GM18870 (cell line): ENCODE data around the gene GLYATL3.

ENCODE experiments used
- ATAC-seq: cut with Tn5 transposase; IDR thresholded peaks from one replicate; pipeline ENCODE4 v1.9.1; 2021; ENCODE audit warnings: moderate library complexity; ENCODE audit not compliant: unreplicated experiment

The GLYATL3 gene

GRCh38 chr6:49543087-49543858 is 43.5 kb downstream of the GLYATL3 start:
- ATAC-seq: no peak

GRCh38 chr6:49546331-49546730 is 46.6 kb downstream of the GLYATL3 start:
- ATAC-seq: no peak

- no peak for ATAC-seq
These were observed 49.0 kb downstream of the GLYATL3 start for GRCh38 chr6:49548613-49549304.

- ATAC-seq: no peak
These were observed 50.2 kb downstream of the GLYATL3 start for GRCh38 chr6:49549691-49550491.

GRCh38 chr6:49550492-49551077 is 50.9 kb downstream of the GLYATL3 start, which contains the start of gene C6orf141:
Gene C6orf141 (plus strand): TSS chr6:49550668. CDS start chr6:49550793, 125 bp downstream.
- peak; percentile 37 for ATAC-seq

GRCh38 chr6:49551078-49551865 is 51.5 kb downstream of the GLYATL3 start:
- ATAC-seq: peak; percentile 37

- ATAC-seq: peak; percentile 64
These were observed 52.1 kb downstream of the GLYATL3 start for GRCh38 chr6:49551866-49552129.

GRCh38 chr6:49552596-49552995 is 52.9 kb downstream of the GLYATL3 start:
- no peak for ATAC-seq

GRCh38 chr6:49553384-49553783 is 53.7 kb downstream of the GLYATL3 start:
- no peak for ATAC-seq

- ATAC-seq: no peak
These were observed 56.2 kb downstream of the GLYATL3 start for GRCh38 chr6:49555951-49556350.

- ATAC-seq: no peak
These were observed 56.7 kb downstream of the GLYATL3 start for GRCh38 chr6:49556429-49556837.

GRCh38 chr6:49557177-49557576 is 57.5 kb downstream of the GLYATL3 start:
- ATAC-seq: no peak

- ATAC-seq: no peak
These were observed 58.5 kb downstream of the GLYATL3 start for GRCh38 chr6:49558238-49558637.

GRCh38 chr6:49563006-49563886 is 63.5 kb downstream of the GLYATL3 start:
- ATAC-seq: no peak

- ATAC-seq: no peak
These were observed 64.8 kb downstream of the GLYATL3 start for GRCh38 chr6:49564552-49564951.

GRCh38 chr6:49565261-49565660 is 65.5 kb downstream of the GLYATL3 start:
- ATAC-seq: no peak

GRCh38 chr6:49565855-49566254 is 66.1 kb downstream of the GLYATL3 start:
- ATAC-seq: no peak

- no peak for ATAC-seq
These were observed 70.9 kb downstream of the GLYATL3 start for GRCh38 chr6:49570474-49571079.

GRCh38 chr6:49576618-49577017 is 76.9 kb downstream of the GLYATL3 start:
- ATAC-seq: no peak
